Left ventricle myocardium inferior (tissue), 1 donor: ENCODE results near the gene ACOXL. TPM values are rescaled to one million over a fixed set of nuclear protein-coding genes. Genes with fewer than 3 reads are reported as not detected.

Experiments used
- DNase-seq: peaks from one replicate; pipeline ENCODE4 v3.0.0-alpha.2; 2020
- H3K27ac ChIP-seq: fragments of 200-600 bp; replicated peaks from 2 replicates; pipeline ENCODE4 v1.8.0; 2021
- H3K27me3 ChIP-seq: fragments of 200-600 bp; 2 replicates; pipeline ENCODE4 v1.8.0; 2021; ENCODE audit warnings: low read depth
- H3K36me3 ChIP-seq: fragments of 200-600 bp; 2 replicates; pipeline ENCODE4 v1.8.0; 2021
- H3K4me1 ChIP-seq: fragments of 200-600 bp; 2 replicates; pipeline ENCODE4 v1.8.0; 2021
- H3K4me3 ChIP-seq: fragments of 200-600 bp; 2 replicates; pipeline ENCODE4 v1.8.0; 2021; ENCODE audit warnings: mild to moderate bottlenecking, moderate library complexity
- H3K9me3 ChIP-seq: fragments of 200-600 bp; replicated peaks from 2 replicates; pipeline ENCODE4 v1.8.0; 2021
- intact Hi-C: fragments of 100-400 bp; cut with micrococcal nuclease; formaldehyde crosslinking; loops from one replicate; pipeline ENCODE4 v1.11.0; 2022
- total RNA-seq: library from RNA; stranded (reverse); fragmentation: NEBNext Ultra II Directional; extraction: Animal tissue kit (Norgen Biotek cat#: 25700); gene quantifications from one replicate; pipeline ENCODE4 v1.2.1, GENCODE V29; 2021
- TF ChIP-seq, protein P1 (sequence below): fragments of 200-600 bp; IDR thresholded peaks from 2 replicates; pipeline ENCODE4 v1.8.0; 2021; ENCODE audit warnings: antibody characterized with exemption, mild to moderate bottlenecking, borderline replicate concordance
- donor health status: DM: no; HTN: yes; CAD: no; lungs with severe emphysema.

ACOXL gene
- total RNA-seq, 1 donor from 2014 or later = not detected

GRCh38 chr2:110843496-110843895 lies 111.1 kb downstream of the ACOXL start:
- TF ChIP-seq, protein P1, sequence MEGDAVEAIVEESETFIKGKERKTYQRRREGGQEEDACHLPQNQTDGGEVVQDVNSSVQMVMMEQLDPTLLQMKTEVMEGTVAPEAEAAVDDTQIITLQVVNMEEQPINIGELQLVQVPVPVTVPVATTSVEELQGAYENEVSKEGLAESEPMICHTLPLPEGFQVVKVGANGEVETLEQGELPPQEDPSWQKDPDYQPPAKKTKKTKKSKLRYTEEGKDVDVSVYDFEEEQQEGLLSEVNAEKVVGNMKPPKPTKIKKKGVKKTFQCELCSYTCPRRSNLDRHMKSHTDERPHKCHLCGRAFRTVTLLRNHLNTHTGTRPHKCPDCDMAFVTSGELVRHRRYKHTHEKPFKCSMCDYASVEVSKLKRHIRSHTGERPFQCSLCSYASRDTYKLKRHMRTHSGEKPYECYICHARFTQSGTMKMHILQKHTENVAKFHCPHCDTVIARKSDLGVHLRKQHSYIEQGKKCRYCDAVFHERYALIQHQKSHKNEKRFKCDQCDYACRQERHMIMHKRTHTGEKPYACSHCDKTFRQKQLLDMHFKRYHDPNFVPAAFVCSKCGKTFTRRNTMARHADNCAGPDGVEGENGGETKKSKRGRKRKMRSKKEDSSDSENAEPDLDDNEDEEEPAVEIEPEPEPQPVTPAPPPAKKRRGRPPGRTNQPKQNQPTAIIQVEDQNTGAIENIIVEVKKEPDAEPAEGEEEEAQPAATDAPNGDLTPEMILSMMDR = no peak
- peaks cover 30% of the 10 kb centered on the region for H3K27me3 ChIP-seq
- no peak overlapping the region for H3K27ac ChIP-seq
- H3K36me3 ChIP-seq = no peaks in the 10 kb centered on the region
- H3K4me3 ChIP-seq = no peak overlapping the region
- intact Hi-C loops = no loop called here
- H3K9me3 ChIP-seq = no peaks in the 10 kb centered on the region
- DNase-seq = no peak
- H3K4me1 ChIP-seq = no peaks in the 10 kb centered on the region

DNA sequence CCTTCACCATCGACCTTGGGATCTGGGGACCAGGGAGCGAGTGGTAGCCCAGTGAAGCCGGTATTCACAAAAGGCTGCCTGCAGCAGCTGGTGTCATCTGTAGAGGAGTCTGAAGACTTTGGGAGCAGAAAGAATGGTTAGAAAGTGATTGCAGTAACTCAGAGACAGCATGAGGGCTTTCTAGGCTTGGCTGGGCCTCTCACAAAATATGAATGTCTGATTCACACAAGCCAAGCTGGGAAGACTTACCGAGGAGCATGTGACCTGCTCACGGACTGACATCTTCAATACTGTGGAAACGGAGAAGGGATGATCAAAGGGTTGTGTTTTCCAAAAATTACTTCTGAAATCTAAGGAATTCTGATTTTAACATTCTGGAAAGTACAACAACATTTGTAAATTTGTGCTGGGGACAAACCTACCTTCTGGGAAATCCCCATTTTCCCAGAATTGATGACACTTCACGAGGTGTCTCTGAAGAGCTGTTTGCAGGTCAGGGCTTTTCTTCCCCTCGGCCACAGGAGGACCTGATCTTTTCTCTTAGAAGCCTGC lies 111.7 kb downstream of the ACOXL start:
- H3K4me1 ChIP-seq = no peaks in the 10 kb centered on the region
- H3K4me3 ChIP-seq = no peak overlapping the region
- H3K27me3 ChIP-seq = peaks cover 25% of the 10 kb centered on the region
- H3K9me3 ChIP-seq = no peaks in the 10 kb centered on the region
- intact Hi-C loops = no loop called here
- TF ChIP-seq, protein P1 = no peak
- DNase-seq = no peak
- no peaks in the 10 kb centered on the region for H3K36me3 ChIP-seq
- no peak overlapping the region for H3K27ac ChIP-seq

DNA sequence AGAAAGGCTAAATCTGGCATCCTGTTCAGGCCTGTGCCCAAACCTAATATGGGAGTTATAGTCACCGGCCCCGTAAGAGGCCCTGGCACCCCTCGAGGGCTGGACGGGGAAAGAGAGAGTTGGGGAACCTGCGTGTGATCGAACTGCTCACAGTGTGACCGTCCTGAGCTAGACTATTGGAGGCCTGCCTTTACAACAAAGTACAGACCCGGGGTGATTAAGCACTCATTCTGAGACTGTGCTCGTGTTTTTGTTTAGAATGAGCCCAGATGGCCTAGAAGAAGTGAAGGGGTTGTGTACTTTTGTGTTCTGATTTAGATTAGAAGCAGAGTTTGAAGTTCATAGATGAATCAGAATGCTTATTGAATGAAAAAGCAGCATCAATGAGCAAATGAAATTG lies 115.3 kb downstream of the ACOXL start:
- H3K27me3 ChIP-seq = peaks cover 5% of the 10 kb centered on the region
- H3K9me3 ChIP-seq = no peaks in the 10 kb centered on the region
- DNase-seq = no peak
- TF ChIP-seq, protein P1 = no peak
- no peaks in the 10 kb centered on the region for H3K36me3 ChIP-seq
- H3K27ac ChIP-seq = no peak overlapping the region
- H3K4me1 ChIP-seq = no peaks in the 10 kb centered on the region
- H3K4me3 ChIP-seq = no peak overlapping the region
- intact Hi-C loops = no loop called here

DNA sequence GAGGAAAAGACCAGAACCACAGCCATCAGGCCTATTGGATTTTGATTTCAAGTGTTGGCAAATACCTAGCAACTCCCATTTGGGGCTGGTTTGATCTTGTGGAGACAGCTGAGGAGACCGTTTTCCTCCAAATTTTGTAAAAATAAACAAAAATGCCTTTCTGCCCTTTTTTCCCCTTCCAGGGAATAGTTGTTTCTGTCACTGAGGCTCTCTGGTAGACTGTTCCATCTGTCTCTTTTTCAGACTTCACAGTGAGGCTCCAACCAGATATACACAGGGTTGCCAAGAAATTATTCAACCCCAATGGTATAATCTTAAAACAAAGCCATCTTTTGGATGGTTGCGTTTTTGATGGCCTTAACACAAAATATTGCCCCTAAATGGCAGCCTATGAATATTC lies 115.7 kb downstream of the ACOXL start:
- no peaks in the 10 kb centered on the region for H3K9me3 ChIP-seq
- peaks cover 5% of the 10 kb centered on the region for H3K27me3 ChIP-seq
- H3K4me3 ChIP-seq = no peak overlapping the region
- no peaks in the 10 kb centered on the region for H3K4me1 ChIP-seq
- H3K36me3 ChIP-seq = no peaks in the 10 kb centered on the region
- TF ChIP-seq, protein P1 = no peak
- intact Hi-C loops = no loop called here
- H3K27ac ChIP-seq = no peak overlapping the region
- no peak for DNase-seq

GRCh38 chr2:110848519-110849030 lies 116.2 kb downstream of the ACOXL start:
- intact Hi-C loops = no loop called here
- no peaks in the 10 kb centered on the region for H3K4me1 ChIP-seq
- H3K9me3 ChIP-seq = no peaks in the 10 kb centered on the region
- TF ChIP-seq, protein P1 = no peak
- H3K27me3 ChIP-seq = peaks cover 5% of the 10 kb centered on the region
- no peaks in the 10 kb centered on the region for H3K36me3 ChIP-seq
- H3K4me3 ChIP-seq = no peak overlapping the region
- no peak for DNase-seq
- no peak overlapping the region for H3K27ac ChIP-seq
